H1 (cell line): ENCODE measurements around the gene PAAF1. TPM values are rescaled to one million over a fixed set of nuclear protein-coding genes. Genes with fewer than 3 reads are reported as not detected.

Experiments used
- CTCF ChIA-PET: fragments of 300-600 bp; sonication (Branson Sonifier 250); formaldehyde crosslinking; loops from one replicate; lab custom pipeline; 2021; ENCODE audit not compliant: partially characterized antibody; lab: Charles Lee
- POLR2A ChIA-PET: fragments of 300-600 bp; sonication (Branson Sonifier 250); formaldehyde crosslinking; loops from one replicate; lab custom pipeline; 2021; ENCODE audit warnings: inconsistent platforms; ENCODE audit not compliant: partially characterized antibody; lab: Charles Lee
- DNase-seq, 2 experiments: peaks; one replicate each; pipeline versions ENCODE4 v3.0.0 to v3.0.0-alpha.2; 2010 to 2022; ENCODE audit warnings: low spot score in 2 of 2, low read depth in 1 of 2, mixed read lengths in 1 of 2
- FAIRE-seq: peaks from 2 replicates; lab custom pipeline; 2011; peaks lifted over from hg19 to GRCh38; lab: Jason Lieb, UNC
- H2AFZ ChIP-seq: 2 replicates; pipeline ENCODE4 v1.8.1; 2012; ENCODE audit warnings: low read length, inconsistent platforms
- H2AK5ac ChIP-seq: 2 replicates; pipeline ENCODE4 v1.6.1; 2013; ENCODE audit warnings: low read depth, low read length
- H2BK120ac ChIP-seq: replicated peaks from 2 replicates; pipeline ENCODE3; 2013; ENCODE audit warnings: low read depth, low read length, inconsistent platforms
- H2BK12ac ChIP-seq: 2 replicates; pipeline ENCODE4 v1.6.1; 2013; ENCODE audit warnings: low read depth, low read length
- H2BK15ac ChIP-seq: 2 replicates; pipeline ENCODE4 v1.6.1; 2013; ENCODE audit warnings: low read length
- H2BK20ac ChIP-seq: 2 replicates; pipeline ENCODE4 v1.6.1; 2013; ENCODE audit warnings: low read length
- H2BK5ac ChIP-seq: 2 replicates; pipeline ENCODE4 v1.6.1; 2013; ENCODE audit warnings: low read depth, low read length
- H3K14ac ChIP-seq: 2 replicates; pipeline ENCODE4 v1.6.1; 2013; ENCODE audit warnings: inconsistent platforms; ENCODE audit not compliant: insufficient read length
- H3K18ac ChIP-seq: 2 replicates; pipeline ENCODE4 v1.6.1; 2013; ENCODE audit warnings: low read length; ENCODE audit errors: extremely low read depth
- H3K23ac ChIP-seq: 2 replicates; pipeline ENCODE4 v1.6.1; 2013; ENCODE audit warnings: inconsistent platforms; ENCODE audit not compliant: insufficient read length
- H3K23me2 ChIP-seq: 2 replicates; pipeline ENCODE4 v1.6.1; 2013; ENCODE audit warnings: low read depth, low read length
- H3K27ac ChIP-seq: 2 replicates; pipeline ENCODE4 v1.6.1; 2011; ENCODE audit warnings: low read depth, low read length, inconsistent platforms
- H3K27me3 ChIP-seq, 4 experiments: replicated peaks in 1 of 4; 1 replicate in 1 of 4; 2 replicates in 3 of 4; pipeline versions ENCODE4 v1.6.1 to v1.8.1; 2011 to 2013; ENCODE audit warnings: low read length in 3 of 4, mild to moderate bottlenecking in 3 of 4, inconsistent platforms in 2 of 4, mixed read lengths in 2 of 4, moderate library complexity in 1 of 4; ENCODE audit not compliant: control insufficient read depth in 3 of 4, insufficient read depth in 3 of 4; ENCODE audit errors: extremely low read depth in 1 of 4
- H3K36me3 ChIP-seq, 4 experiments: 2 replicates each; pipeline versions ENCODE4 v1.6.1 to v1.8.1; 2011 to 2013; ENCODE audit warnings: mild to moderate bottlenecking in 4 of 4, low read length in 3 of 4, moderate library complexity in 2 of 4, control low read depth in 1 of 4, inconsistent platforms in 1 of 4; ENCODE audit not compliant: insufficient read depth in 4 of 4, control insufficient read depth in 2 of 4
- H3K4ac ChIP-seq: replicated peaks from 2 replicates; pipeline ENCODE3; 2013; ENCODE audit warnings: low read length, low read depth, mixed read lengths, inconsistent platforms; ENCODE audit not compliant: insufficient read length
- H3K4me1 ChIP-seq, 4 experiments: replicated peaks in 1 of 4; 1 replicate in 1 of 4; 2 replicates in 3 of 4; pipeline versions ENCODE4 v1.6.1 to v1.8.1; 2011 to 2013; ENCODE audit warnings: low read length in 3 of 4, inconsistent platforms in 2 of 4, mixed read lengths in 1 of 4; ENCODE audit not compliant: insufficient read depth in 4 of 4, control insufficient read depth in 3 of 4
- H3K4me2 ChIP-seq, 2 experiments: 2 replicates each; pipeline versions ENCODE4 v1.6.1 to v1.8.1; 2011 to 2013; ENCODE audit warnings: low read depth in 2 of 2, low read length in 2 of 2, control low read depth in 1 of 2, inconsistent platforms in 1 of 2, mild to moderate bottlenecking in 1 of 2; ENCODE audit not compliant: insufficient read depth in 1 of 2
- H3K4me3 ChIP-seq, 4 experiments: fragments of 200-600, 300-600 bp in 1 of 4; sonication (generic), shearing (Covaris generic), sonication (Bioruptor Twin) in 1 of 4; 2 replicates each; pipeline versions ENCODE4 v1.5.1 to v1.8.1; 2011 to 2016; ENCODE audit warnings: low read length in 4 of 4, low read depth in 3 of 4, control low read depth in 2 of 4, inconsistent platforms in 2 of 4, mild to moderate bottlenecking in 2 of 4, mixed read lengths in 1 of 4, moderate library complexity in 1 of 4; ENCODE audit not compliant: insufficient read depth in 2 of 4; ENCODE audit errors: extremely low read depth in 1 of 4
- H3K56ac ChIP-seq: replicated peaks from 2 replicates; pipeline ENCODE3; 2013; ENCODE audit warnings: low read depth, mild to moderate bottlenecking, mixed read lengths, low read length, inconsistent platforms; ENCODE audit not compliant: insufficient read length
- H3K79me1 ChIP-seq: 2 replicates; pipeline ENCODE4 v1.6.1; 2013; ENCODE audit warnings: low read depth, low read length, control low read depth
- H3K79me2 ChIP-seq, 2 experiments: 2 replicates each; pipeline versions ENCODE4 v1.6.1 to v1.8.1; 2012 to 2013; ENCODE audit warnings: low read length in 2 of 2, mild to moderate bottlenecking in 2 of 2, inconsistent platforms in 1 of 2; ENCODE audit not compliant: insufficient read depth in 2 of 2, control insufficient read depth in 1 of 2
- H3K9ac ChIP-seq, 4 experiments: replicated peaks in 1 of 4; 1 replicate in 1 of 4; 2 replicates in 3 of 4; pipeline versions ENCODE4 v1.6.1 to v1.8.1; 2011 to 2013; ENCODE audit warnings: low read depth in 3 of 4, low read length in 3 of 4, control low read depth in 2 of 4, mild to moderate bottlenecking in 2 of 4, moderate library complexity in 2 of 4, inconsistent platforms in 1 of 4; ENCODE audit errors: extremely low read depth in 1 of 4
- H3K9me3 ChIP-seq, 2 experiments: 2 replicates each; pipeline versions ENCODE4 v1.6.1 to v1.8.1; 2012 to 2013; ENCODE audit warnings: mild to moderate bottlenecking in 2 of 2, moderate library complexity in 2 of 2, control low read depth in 1 of 2, inconsistent platforms in 1 of 2, low read depth in 1 of 2, low read length in 1 of 2, mixed read lengths in 1 of 2; ENCODE audit not compliant: insufficient read depth in 2 of 2
- H4K20me1 ChIP-seq, 2 experiments: replicated peaks in 1 of 2; 2 replicates each; pipeline versions ENCODE3 to v1.8.1; 2011 to 2013; ENCODE audit warnings: inconsistent platforms in 2 of 2, low read length in 2 of 2, mild to moderate bottlenecking in 1 of 2; ENCODE audit not compliant: insufficient read depth in 2 of 2, control insufficient read depth in 1 of 2
- H4K5ac ChIP-seq: 2 replicates; pipeline ENCODE4 v1.6.1; 2013; ENCODE audit warnings: low read length, low read depth, mixed read lengths, inconsistent platforms; ENCODE audit not compliant: insufficient read length
- H4K8ac ChIP-seq: 2 replicates; pipeline ENCODE4 v1.8.0; 2013; ENCODE audit warnings: mild to moderate bottlenecking, moderate library complexity, low read length, inconsistent platforms; ENCODE audit not compliant: insufficient read depth; ENCODE audit errors: extremely low read depth
- H4K91ac ChIP-seq: replicated peaks from 2 replicates; pipeline ENCODE3; 2013; ENCODE audit warnings: low read length, mixed read lengths, inconsistent platforms; ENCODE audit not compliant: insufficient read length
- BACH1 ChIP-seq: IDR thresholded peaks from 2 replicates; pipeline ENCODE4 v1.6.1; 2012; ENCODE audit warnings: low read length, improper control_type of control experiment
- BRCA1 ChIP-seq: IDR thresholded peaks from 2 replicates; pipeline ENCODE4 v1.6.1; 2012; ENCODE audit warnings: low read depth, low read length, improper control_type of control experiment
- CHD2 ChIP-seq: IDR thresholded peaks from 2 replicates; pipeline ENCODE4 v1.6.1; 2012; ENCODE audit warnings: low read length, improper control_type of control experiment
- EGR1 ChIP-seq: IDR thresholded peaks from 2 replicates; pipeline ENCODE4 v1.6.1; 2011; ENCODE audit warnings: low read depth, low read length, borderline replicate concordance
- MAFK ChIP-seq: IDR thresholded peaks from 2 replicates; pipeline ENCODE4 v1.6.1; 2012; ENCODE audit warnings: low read depth, mild to moderate bottlenecking, improper control_type of control experiment, low read length
- PHF8 ChIP-seq: fragments of 200-600 bp; sonication (generic); conservative IDR thresholded peaks from 2 replicates; pipeline ENCODE4 v1.7.1; 2012; ENCODE audit warnings: low read depth, mild to moderate bottlenecking, inconsistent platforms, low read length, moderate library complexity
- POLR2A ChIP-seq, 2 experiments: IDR thresholded peaks; 1 replicate in 1 of 2; 2 replicates in 1 of 2; pipeline ENCODE4 v1.6.1; 2011; ENCODE audit warnings: low read depth in 2 of 2, low read length in 2 of 2, mild to moderate bottlenecking in 2 of 2; ENCODE audit errors: control extremely low read depth in 1 of 2
- SP2 ChIP-seq: IDR thresholded peaks from 2 replicates; pipeline ENCODE4 v1.6.1; 2012; ENCODE audit warnings: mild to moderate bottlenecking, low read length, inconsistent platforms
- WGBS, 2 experiments: shearing (Covaris generic) in 1 of 2; methylation state at CpG; one replicate each; pipeline versions ENCODE4 v1.1.6 to v1.1.7; 2013 to 2015; ENCODE audit warnings: low lambda C conversion rate in 2 of 2, mixed read lengths in 2 of 2, inconsistent platforms in 1 of 2, low coverage in 1 of 2, missing lambda C conversion rate in 1 of 2; ENCODE audit not compliant: insufficient replicate concordance in 2 of 2, insufficient coverage in 1 of 2, insufficient read length in 1 of 2; ENCODE audit errors: extremely low coverage in 1 of 2, missing lambda C conversion rate in 1 of 2; 5-methylcytosine and 5-hydroxymethylcytosine counted together
- polyA plus RNA-seq, 7 experiments: library from polyadenylated mRNA; depleted of rRNA in 3 of 7; stranded (reverse) in 5 of 7; unstranded in 2 of 7; fragments of >200 nt in 5 of 7; fragments of 200-250 nt in 2 of 7; gene quantifications; 1 replicate in 5 of 7; 2 replicates in 1 of 7; 4 replicates in 1 of 7; pipeline versions ENCODE4 v1.2.1 to v1.2.3, GENCODE V29; 2011 to 2013; ENCODE audit warnings: missing spikeins in 2 of 7, mixed read lengths in 2 of 7
- total RNA-seq: library from RNA; stranded (reverse); fragmentation: NEBNext Ultra II Directional; extraction: Animal tissue kit (Norgen Biotek cat#: 25700); gene quantifications from 2 replicates; pipeline ENCODE4 v1.2.1, GENCODE V29; 2021
- TF ChIP-seq, protein P1 (sequence below): IDR thresholded peaks from 2 replicates; pipeline ENCODE4 v1.6.1; 2011; ENCODE audit warnings: low read length, improper control_type of control experiment

PAAF1 gene
- total and polyA plus RNA-seq, 2 of the 8 experiments (the other 6 are each of a cell fraction or from before 2014, with no cell fraction given), result 24.4 to 28.8 TPM

DNA sequence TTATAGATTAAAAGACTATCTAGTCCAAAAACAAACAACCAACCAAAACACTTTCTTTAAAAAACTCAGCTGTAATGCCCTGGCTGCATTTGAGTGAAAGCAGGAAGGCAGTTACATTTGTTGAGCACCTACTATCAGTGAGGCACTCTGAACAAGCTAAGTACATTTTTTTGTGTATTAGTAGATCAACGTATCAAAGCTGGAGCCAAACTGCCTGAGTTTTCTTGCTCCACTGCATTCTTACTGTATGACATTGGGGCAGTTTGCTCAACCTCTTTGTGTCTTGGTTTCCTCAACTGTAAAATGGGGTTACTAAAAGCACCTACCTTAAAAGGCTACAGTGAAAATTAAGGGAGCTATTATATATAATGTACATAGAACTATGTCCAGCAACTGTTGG is 22.1 kb upstream of the PAAF1 start:
- TF ChIP-seq PHF8 (no peak), CHD2 (no peak), POLR2A (IDR thresholded peaks at IDR 0.05; ENCODE audit: control extremely low read depth in 1 of 2, low read depth in 2 of 2, low read length in 2 of 2) (no peak), SP2 (no peak), BRCA1 (no peak), MAFK (no peak), EGR1 (no peak), BACH1 (no peak)
- TF ChIP-seq, protein P1, sequence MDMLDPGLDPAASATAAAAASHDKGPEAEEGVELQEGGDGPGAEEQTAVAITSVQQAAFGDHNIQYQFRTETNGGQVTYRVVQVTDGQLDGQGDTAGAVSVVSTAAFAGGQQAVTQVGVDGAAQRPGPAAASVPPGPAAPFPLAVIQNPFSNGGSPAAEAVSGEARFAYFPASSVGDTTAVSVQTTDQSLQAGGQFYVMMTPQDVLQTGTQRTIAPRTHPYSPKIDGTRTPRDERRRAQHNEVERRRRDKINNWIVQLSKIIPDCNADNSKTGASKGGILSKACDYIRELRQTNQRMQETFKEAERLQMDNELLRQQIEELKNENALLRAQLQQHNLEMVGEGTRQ, result no peak
- DNase-seq, result no peak
- Histone ChIP-seq H4K8ac (no peak overlapping the region), H2BK15ac (no peak overlapping the region), H2AK5ac (no peak overlapping the region), H2AFZ (no peak overlapping the region), H2BK120ac (no peak overlapping the region), H3K14ac (no peak overlapping the region), H3K4me3 (no peak overlapping the region), H3K9ac (no peak overlapping the region), H3K9me3 (no peaks in the 10 kb centered on the region), H2BK5ac (no peak overlapping the region), H3K4ac (no peak overlapping the region), H2BK12ac (no peak overlapping the region), H3K79me1 (no peaks in the 10 kb centered on the region), H3K4me2 (no peak overlapping the region), H3K36me3 (no peaks in the 10 kb centered on the region), H3K23ac (no peak overlapping the region), H3K4me1 (peaks cover 0 to 8% (median 6%) of the 10 kb centered on the region in 4 experiments; a peak in 3 of 7 replicates), H3K56ac (no peak overlapping the region), H2BK20ac (no peak overlapping the region), H3K23me2 (no peaks in the 10 kb centered on the region), H4K20me1 (no peaks in the 10 kb centered on the region), H3K27me3 (no peaks in the 10 kb centered on the region), H3K27ac (no peak overlapping the region), H3K79me2 (no peaks in the 10 kb centered on the region), H4K91ac (no peak overlapping the region), H3K18ac (no peak overlapping the region), H4K5ac (no peak overlapping the region)
- no peak for FAIRE-seq
- WGBS, 2 experiments, result 94% methylated on average over 1 of the region's 1 CpG; no CpG with 5 or more reads in 1 of the 2 experiments
- CTCF ChIA-PET, result interaction anchor here (0.6 to 2.1 kb wide), 9 partner anchors 12 to 483 kb away, joined by 3 to 6 read pairs (median 4); no protein-coding TSS in a partner anchor
- POLR2A ChIA-PET, result interaction anchor here (0.8 to 7.2 kb wide), 6 partner anchors 11 to 75 kb away, joined by 3 to 49 read pairs (median 8); partner anchors contain the start of gene MRPL48
